H1 (cell line): Measurements from ENCODE around the gene CDKN2B. TPM values are rescaled to one million over a fixed set of nuclear protein-coding genes. Genes with fewer than 3 reads are reported as not detected.

Source experiments
- ASH2L ChIP-seq: fragments of 200-600, 300-600 bp; sonication (generic); IDR thresholded peaks from one replicate; pipeline ENCODE4 v1.7.1; 2017; ENCODE audit warnings: low read length
- BCL11A ChIP-seq, 2 experiments: IDR thresholded peaks; one replicate each; pipeline ENCODE4 v1.6.1; 2011; ENCODE audit warnings: low read depth in 2 of 2, low read length in 2 of 2, mild to moderate bottlenecking in 2 of 2
- CHD2 ChIP-seq: IDR thresholded peaks from 2 replicates; pipeline ENCODE4 v1.6.1; 2012; ENCODE audit warnings: low read length, improper control_type of control experiment
- EP300 ChIP-seq, 2 experiments: IDR thresholded peaks; 1 replicate in 1 of 2; 2 replicates in 1 of 2; pipeline ENCODE4 v1.6.1; 2011 to 2012; ENCODE audit warnings: low read depth in 2 of 2, low read length in 2 of 2, mild to moderate bottlenecking in 2 of 2, borderline replicate concordance in 1 of 2, inconsistent platforms in 1 of 2, moderate library complexity in 1 of 2
- EZH2 ChIP-seq: fragments of 200-600 bp; sonication (generic); IDR thresholded peaks from 2 replicates; pipeline ENCODE4 v1.7.1; 2012; ENCODE audit warnings: low read depth, mild to moderate bottlenecking, moderate library complexity, low read length, inconsistent platforms; ENCODE audit not compliant: severe bottlenecking
- GABPA ChIP-seq: IDR thresholded peaks from 2 replicates; pipeline ENCODE4 v1.6.1; 2011; ENCODE audit warnings: mild to moderate bottlenecking, low read length, moderate library complexity, borderline replicate concordance; ENCODE audit not compliant: insufficient read depth
- HDAC2 ChIP-seq, 2 experiments: fragments of 300-600 bp in 1 of 2; sonication (generic) in 1 of 2; IDR thresholded peaks; 2 replicates each; pipeline ENCODE4 v1.6.1; 2011 to 2012; ENCODE audit warnings: low read depth in 2 of 2, low read length in 2 of 2, mild to moderate bottlenecking in 2 of 2, moderate library complexity in 2 of 2, borderline replicate concordance in 1 of 2, inconsistent platforms in 1 of 2
- JUN ChIP-seq: IDR thresholded peaks from 2 replicates; pipeline ENCODE4 v1.6.1; 2011; ENCODE audit warnings: low read depth, mild to moderate bottlenecking, improper control_type of control experiment, low read length
- KDM4A ChIP-seq: IDR thresholded peaks from one replicate; pipeline ENCODE4 v1.7.1; 2012; ENCODE audit warnings: low read depth, mild to moderate bottlenecking, moderate library complexity, low read length, inconsistent platforms; ENCODE audit not compliant: severe bottlenecking
- MAFK ChIP-seq: IDR thresholded peaks from 2 replicates; pipeline ENCODE4 v1.6.1; 2012; ENCODE audit warnings: low read depth, mild to moderate bottlenecking, improper control_type of control experiment, low read length
- MAX ChIP-seq: IDR thresholded peaks from 2 replicates; pipeline ENCODE4 v1.6.1; 2012; ENCODE audit warnings: inconsistent platforms
- POLR2A ChIP-seq, 2 experiments: IDR thresholded peaks; 1 replicate in 1 of 2; 2 replicates in 1 of 2; pipeline ENCODE4 v1.6.1; 2011; ENCODE audit warnings: low read depth in 2 of 2, low read length in 2 of 2, mild to moderate bottlenecking in 2 of 2; ENCODE audit errors: control extremely low read depth in 1 of 2
- POLR2AphosphoS5 ChIP-seq: IDR thresholded peaks from 2 replicates; pipeline ENCODE4 v1.6.1; 2011; ENCODE audit warnings: low read depth, low read length
- RBBP5 ChIP-seq: IDR thresholded peaks from 2 replicates; pipeline ENCODE4 v1.7.1; 2012; ENCODE audit warnings: low read depth, mild to moderate bottlenecking, inconsistent platforms, low read length, moderate library complexity, borderline replicate concordance
- RXRA ChIP-seq: IDR thresholded peaks from 2 replicates; pipeline ENCODE4 v1.6.1; 2011; ENCODE audit warnings: low read depth, mild to moderate bottlenecking, low read length, moderate library complexity; ENCODE audit not compliant: insufficient read depth
- SAP30 ChIP-seq: fragments of 300-600 bp; sonication (generic); IDR thresholded peaks from 2 replicates; pipeline ENCODE4 v1.7.1; 2012; ENCODE audit warnings: low read length, moderate library complexity, mild to moderate bottlenecking, inconsistent platforms; ENCODE audit not compliant: insufficient read depth, insufficient replicate concordance
- SIN3A ChIP-seq, 2 experiments: IDR thresholded peaks in 1 of 2; conservative IDR thresholded peaks in 1 of 2; 2 replicates each; pipeline ENCODE4 v1.6.1; 2011 to 2012; ENCODE audit warnings: low read length in 2 of 2, improper control_type of control experiment in 1 of 2, low read depth in 1 of 2, mild to moderate bottlenecking in 1 of 2
- SRF ChIP-seq: IDR thresholded peaks from 2 replicates; pipeline ENCODE4 v1.6.1; 2011; ENCODE audit warnings: mild to moderate bottlenecking, low read depth, low read length, moderate library complexity
- TAF7 ChIP-seq: optimal IDR thresholded peaks from 2 replicates; pipeline ENCODE3; 2011; ENCODE audit warnings: low read depth, mild to moderate bottlenecking, inconsistent platforms, low read length, moderate library complexity, borderline replicate concordance
- TCF12 ChIP-seq: IDR thresholded peaks from 2 replicates; pipeline ENCODE4 v1.6.1; 2011; ENCODE audit warnings: low read depth, mild to moderate bottlenecking, low read length
- TEAD4 ChIP-seq: IDR thresholded peaks from 2 replicates; pipeline ENCODE4 v1.6.1; 2012; ENCODE audit warnings: low read depth, low read length, inconsistent platforms, mixed read lengths
- ZNF274 ChIP-seq: IDR thresholded peaks from 2 replicates; pipeline ENCODE4 v1.7.0; 2012; ENCODE audit warnings: low read length, borderline replicate concordance; ENCODE audit errors: extremely low read depth
- polyA plus RNA-seq, 7 experiments: library from polyadenylated mRNA; depleted of rRNA in 3 of 7; stranded (reverse) in 5 of 7; unstranded in 2 of 7; fragments of >200 nt in 5 of 7; fragments of 200-250 nt in 2 of 7; gene quantifications; 1 replicate in 5 of 7; 2 replicates in 1 of 7; 4 replicates in 1 of 7; pipeline versions ENCODE4 v1.2.1 to v1.2.3, GENCODE V29; 2011 to 2013; ENCODE audit warnings: missing spikeins in 2 of 7, mixed read lengths in 2 of 7
- total RNA-seq: library from RNA; stranded (reverse); fragmentation: NEBNext Ultra II Directional; extraction: Animal tissue kit (Norgen Biotek cat#: 25700); gene quantifications from 2 replicates; pipeline ENCODE4 v1.2.1, GENCODE V29; 2021

Gene CDKN2B
- total and polyA plus RNA-seq, 2 of the 8 experiments (the other 6 are each of a cell fraction or from before 2014, with no cell fraction given) = 0.20 to 0.88 TPM

- TF ChIP-seq GABPA (no peak), TCF12 (no peak), SIN3A (conservative IDR thresholded peaks at IDR 0.05 in 1 of 2, IDR thresholded peaks at IDR 0.05 in 1 of 2; ENCODE audit: low read depth in 1 of 2, low read length in 2 of 2) (peak in 1 of 2 experiments; percentile 58; a peak in 1 of 4 replicates), KDM4A (peak; percentile 64), POLR2AphosphoS5 (no peak), POLR2A (IDR thresholded peaks at IDR 0.05; ENCODE audit: control extremely low read depth in 1 of 2, low read depth in 2 of 2, low read length in 2 of 2) (no peak), EP300 (IDR thresholded peaks at IDR 0.05; ENCODE audit: borderline replicate concordance in 1 of 2, low read depth in 2 of 2, low read length in 2 of 2) (peak in 1 of 2 experiments; percentile 47; a peak in 1 of 3 replicates), JUN (no peak), ASH2L (peak; percentile 94), TAF7 (no peak), ZNF274 (no peak), EZH2 (no peak), HDAC2 (IDR thresholded peaks at IDR 0.05; ENCODE audit: borderline replicate concordance in 1 of 2, low read depth in 2 of 2, low read length in 2 of 2) (0 out of 4 replicates have a peak, but pooled peaks of 1 of the 2 experiments have one; percentile 46), SRF (no peak), SAP30 (no peak), MAFK (no peak), TEAD4 (0 out of 2 replicates have a peak, but pooled peaks have one; percentile 9), BCL11A (IDR thresholded peaks at IDR 0.05; ENCODE audit: low read depth in 2 of 2, low read length in 2 of 2) (no peak), RXRA (no peak), RBBP5 (no peak; the same call in 1 of the 2 replicates), MAX (peak; percentile 95), CHD2 (0 out of 2 replicates have a peak, but pooled peaks have one; percentile 4)
Observed at GRCh38 chr9:21974722-21975409, 34.2 kb downstream of the CDKN2B start (continued).
